NT2/D1 (cell line): Measurements from ENCODE around the gene PLCH2.

ENCODE experiments used
- YY1 ChIP-seq: IDR thresholded peaks from 2 replicates; pipeline ENCODE4 v1.6.1; 2011; ENCODE audit not compliant: insufficient read length, insufficient read depth
- ZNF274 ChIP-seq: IDR thresholded peaks from 2 replicates; pipeline ENCODE4 v1.6.1; 2011; ENCODE audit warnings: mild to moderate bottlenecking, low read depth, low read length

- TF ChIP-seq YY1 (no peak), ZNF274 (no peak)
Measured at GRCh38 chr1:2529784-2530512, 53.9 kb downstream of the PLCH2 start, which contains the start of gene HES5.
